ENCODE results near the gene PSMG2. TPM values are rescaled to one million over a fixed set of nuclear protein-coding genes. Genes with fewer than 3 reads are reported as not detected.
A peak's percentile ranks its signal among the peaks of the same experiment; 100 is the strongest.

PSMG2 gene
- total and polyA plus RNA-seq, 9 donors: 51.9 to 114 (median 66.8) TPM

- Histone ChIP-seq H3K27ac (peak overlapping the region; percentile 96 to 99), H3K27me3 (no peaks in the 10 kb centered on the region), H3K9me3 (no peaks in the 10 kb centered on the region), H3K36me3 (no peaks in the 10 kb centered on the region), H3K4me3 (peak overlapping the region; percentile 85), H3K4me1 (ENCODE audit: insufficient read depth) (peaks cover 8% of the 10 kb centered on the region)
- peak; percentile 46 to 73 (median 62) for DNase-seq
- intact Hi-C loops (cut with DNase I): loop anchor here (2.0 to 10.0 kb wide), 4 partner anchors 260 to 382 kb away; no protein-coding TSS in a partner anchor
- TF ChIP-seq CTCF (IDR thresholded peaks at IDR 0.05) (no peak), POLR2A (IDR thresholded peaks at IDR 0.05) (peak; percentile 35)
- 0 to 1% (median 0%) methylated on average over 48 to 89 of the region's 89 CpGs for WGBS, 3 donors
These were observed 45.7 kb upstream of the PSMG2 start for GRCh38 chr18:12656938-12657683.

- WGBS, 3 donors: 0 to 2% (median 1%) methylated on average over 48 to 111 of the region's 112 CpGs
- intact Hi-C loops (cut with DNase I): loop anchor here (2.0 to 10.0 kb wide), 4 partner anchors 261 to 383 kb away; no protein-coding TSS in a partner anchor
These were observed 45.0 kb upstream of the PSMG2 start, which contains the start of gene SPIRE1 for GRCh38 chr18:12657684-12658425. Gene SPIRE1, minus strand, starts transcription at chr18:12658107. Its CDS starts 241 bp downstream, at chr18:12657866.

GRCh38 chr18:12658426-12659138 lies 44.3 kb upstream of the PSMG2 start:
- no peaks in the 10 kb centered on the region for H3K27me3 ChIP-seq
- H3K36me3 ChIP-seq: no peaks in the 10 kb centered on the region
- H3K4me3 ChIP-seq: peak overlapping the region; percentile 85
- no peaks in the 10 kb centered on the region for H3K9me3 ChIP-seq
- 13 to 24% (median 16%) methylated on average over 34 to 42 of the region's 42 CpGs for WGBS, 3 donors
- DNase-seq: peak; percentile 37 to 67 (median 57)
- intact Hi-C loops (cut with DNase I): loop anchor here in 3 of 4 donors (5.0 to 10.0 kb wide), 3 partner anchors 261 to 384 kb away; no protein-coding TSS in a partner anchor
- peak overlapping the region; percentile 96 to 99 for H3K27ac ChIP-seq
- TF ChIP-seq EP300 (IDR thresholded peaks at IDR 0.05): no peak
- no peak for TF ChIP-seq POLR2A (IDR thresholded peaks at IDR 0.05)
- TF ChIP-seq CTCF (IDR thresholded peaks at IDR 0.05): no peak
- peaks cover 1% of the 10 kb centered on the region for H3K4me1 ChIP-seq (ENCODE audit: insufficient read depth)

More at GRCh38 chr18:12657684-12658425, 45.0 kb upstream of the PSMG2 start, which contains the start of gene SPIRE1:
- peak within 1 kb of the TSS; percentile 85 for H3K4me3 ChIP-seq
- peak; percentile 36 for TF ChIP-seq POLR2A (IDR thresholded peaks at IDR 0.05)
- no peak for TF ChIP-seq EP300 (IDR thresholded peaks at IDR 0.05)
- no peaks in the 10 kb centered on the region for H3K9me3 ChIP-seq
- peak; percentile 50 to 72 (median 60) for DNase-seq
- peaks cover 6% of the 10 kb centered on the region for H3K4me1 ChIP-seq (ENCODE audit: insufficient read depth)
- H3K36me3 ChIP-seq: no peaks in the 10 kb centered on the region
- peak within 1 kb of the TSS; percentile 96 to 99 for H3K27ac ChIP-seq
- H3K27me3 ChIP-seq: no peaks in the 10 kb centered on the region

GRCh38 chr18:12659904-12660605 lies 42.8 kb upstream of the PSMG2 start:
- H3K4me3 ChIP-seq: no peak overlapping the region
- 72 to 80% (median 73%) methylated on average over 9 of the region's 9 CpGs for WGBS, 3 donors
- peak; percentile 60 to 93 (median 90) for TF ChIP-seq CTCF (IDR thresholded peaks at IDR 0.05)
- TF ChIP-seq EP300 (IDR thresholded peaks at IDR 0.05): no peak
- H3K27ac ChIP-seq: no peak overlapping the region
- H3K9me3 ChIP-seq: no peaks in the 10 kb centered on the region
- DNase-seq: peak in 4 of 5 donors; percentile 43 to 70 (median 49)
- H3K36me3 ChIP-seq: no peaks in the 10 kb centered on the region
- H3K4me1 ChIP-seq (ENCODE audit: insufficient read depth): no peaks in the 10 kb centered on the region
- no peaks in the 10 kb centered on the region for H3K27me3 ChIP-seq
- intact Hi-C loops (cut with DNase I): loop anchor here in 3 of 4 donors (5.0 to 10.0 kb wide), 3 partner anchors 263 to 385 kb away; no protein-coding TSS in a partner anchor

Measured in ovary (tissue), 9 donors.